ENCODE measurements around the gene NPPA. TPM values are rescaled to one million over a fixed set of nuclear protein-coding genes. Genes with fewer than 3 reads are reported as not detected.
A peak's percentile ranks its signal among the peaks of the same experiment; 100 is the strongest.

NPPA gene
- total and polyA plus RNA-seq, 9 of the 15 experiments (the other 6 are each of a cell fraction or from before 2014, with no cell fraction given), result not detected

DNA sequence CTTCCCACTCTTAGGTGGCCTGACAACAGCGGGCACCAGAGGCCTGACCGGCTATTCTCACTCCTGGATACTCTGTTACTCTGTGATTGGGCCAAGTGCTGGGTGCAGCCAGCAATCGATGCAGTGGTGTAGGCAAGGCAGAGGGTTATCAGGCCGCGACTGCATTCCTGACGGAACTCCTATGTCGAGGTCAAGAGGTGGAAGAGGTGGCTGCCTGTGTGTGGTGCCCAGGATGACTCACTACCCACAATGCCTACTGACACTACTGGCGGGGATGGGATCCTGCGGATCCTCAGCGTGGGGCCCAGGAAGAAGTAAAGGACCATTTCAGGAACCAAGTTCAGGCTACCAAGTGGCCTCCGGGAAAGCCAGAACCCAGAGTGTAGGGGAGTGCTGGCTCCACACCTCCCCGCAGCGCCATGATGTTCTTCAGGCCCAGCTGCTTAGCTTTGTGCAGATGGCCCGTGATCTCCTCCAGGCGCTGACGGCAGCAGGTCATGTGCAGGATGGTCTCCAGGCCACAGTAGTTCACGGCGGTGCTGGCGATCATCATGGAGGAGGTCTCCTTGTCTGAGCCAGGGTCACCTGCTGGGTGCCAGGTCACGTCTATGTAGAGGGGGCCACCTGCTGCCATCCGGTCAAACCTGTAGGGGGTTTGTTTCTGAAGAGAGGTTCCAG, 46.7 kb downstream of the NPPA start (continued):
- TF ChIP-seq, protein P1, sequence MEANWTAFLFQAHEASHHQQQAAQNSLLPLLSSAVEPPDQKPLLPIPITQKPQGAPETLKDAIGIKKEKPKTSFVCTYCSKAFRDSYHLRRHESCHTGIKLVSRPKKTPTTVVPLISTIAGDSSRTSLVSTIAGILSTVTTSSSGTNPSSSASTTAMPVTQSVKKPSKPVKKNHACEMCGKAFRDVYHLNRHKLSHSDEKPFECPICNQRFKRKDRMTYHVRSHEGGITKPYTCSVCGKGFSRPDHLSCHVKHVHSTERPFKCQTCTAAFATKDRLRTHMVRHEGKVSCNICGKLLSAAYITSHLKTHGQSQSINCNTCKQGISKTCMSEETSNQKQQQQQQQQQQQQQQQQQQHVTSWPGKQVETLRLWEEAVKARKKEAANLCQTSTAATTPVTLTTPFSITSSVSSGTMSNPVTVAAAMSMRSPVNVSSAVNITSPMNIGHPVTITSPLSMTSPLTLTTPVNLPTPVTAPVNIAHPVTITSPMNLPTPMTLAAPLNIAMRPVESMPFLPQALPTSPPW (CRISPR knock-in tag; IDR thresholded peaks at IDR 0.05), result no peak
- TF ChIP-seq TAF9B (IDR thresholded peaks at IDR 0.05; ENCODE audit: partially characterized antibody) (no peak), HDAC8 (tag; IDR thresholded peaks at IDR 0.05) (0 out of 2 replicates have a peak, but pooled peaks have one; percentile 35), HNRNPK (IDR thresholded peaks at IDR 0.05; ENCODE audit: low read depth, low read length, poor library complexity, severe bottlenecking) (no peak), POLR3G (IDR thresholded peaks at IDR 0.05; ENCODE audit: extremely low read depth, insufficient read length, insufficient replicate concordance) (no peak), POLR2A (conservative IDR thresholded peaks at IDR 0.05) (no peak), CHD1 (IDR thresholded peaks at IDR 0.05; ENCODE audit: low read length) (peak; percentile 78), RFX7 (CRISPR knock-in tag; IDR thresholded peaks at IDR 0.05) (no peak), GATA2 (CRISPR knock-in tag; IDR thresholded peaks at IDR 0.05) (no peak), TFAM (CRISPR knock-in tag; conservative IDR thresholded peaks at IDR 0.05) (no peak)
- TF ChIP-seq, protein P2, sequence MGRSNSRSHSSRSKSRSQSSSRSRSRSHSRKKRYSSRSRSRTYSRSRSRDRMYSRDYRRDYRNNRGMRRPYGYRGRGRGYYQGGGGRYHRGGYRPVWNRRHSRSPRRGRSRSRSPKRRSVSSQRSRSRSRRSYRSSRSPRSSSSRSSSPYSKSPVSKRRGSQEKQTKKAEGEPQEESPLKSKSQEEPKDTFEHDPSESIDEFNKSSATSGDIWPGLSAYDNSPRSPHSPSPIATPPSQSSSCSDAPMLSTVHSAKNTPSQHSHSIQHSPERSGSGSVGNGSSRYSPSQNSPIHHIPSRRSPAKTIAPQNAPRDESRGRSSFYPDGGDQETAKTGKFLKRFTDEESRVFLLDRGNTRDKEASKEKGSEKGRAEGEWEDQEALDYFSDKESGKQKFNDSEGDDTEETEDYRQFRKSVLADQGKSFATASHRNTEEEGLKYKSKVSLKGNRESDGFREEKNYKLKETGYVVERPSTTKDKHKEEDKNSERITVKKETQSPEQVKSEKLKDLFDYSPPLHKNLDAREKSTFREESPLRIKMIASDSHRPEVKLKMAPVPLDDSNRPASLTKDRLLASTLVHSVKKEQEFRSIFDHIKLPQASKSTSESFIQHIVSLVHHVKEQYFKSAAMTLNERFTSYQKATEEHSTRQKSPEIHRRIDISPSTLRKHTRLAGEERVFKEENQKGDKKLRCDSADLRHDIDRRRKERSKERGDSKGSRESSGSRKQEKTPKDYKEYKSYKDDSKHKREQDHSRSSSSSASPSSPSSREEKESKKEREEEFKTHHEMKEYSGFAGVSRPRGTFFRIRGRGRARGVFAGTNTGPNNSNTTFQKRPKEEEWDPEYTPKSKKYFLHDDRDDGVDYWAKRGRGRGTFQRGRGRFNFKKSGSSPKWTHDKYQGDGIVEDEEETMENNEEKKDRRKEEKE (IDR thresholded peaks at IDR 0.05; ENCODE audit: borderline replicate concordance in 1 of 2, control insufficient read depth in 1 of 2, low read depth in 2 of 2, low read length in 1 of 2), result no peak
- TF ChIP-seq, protein P3, sequence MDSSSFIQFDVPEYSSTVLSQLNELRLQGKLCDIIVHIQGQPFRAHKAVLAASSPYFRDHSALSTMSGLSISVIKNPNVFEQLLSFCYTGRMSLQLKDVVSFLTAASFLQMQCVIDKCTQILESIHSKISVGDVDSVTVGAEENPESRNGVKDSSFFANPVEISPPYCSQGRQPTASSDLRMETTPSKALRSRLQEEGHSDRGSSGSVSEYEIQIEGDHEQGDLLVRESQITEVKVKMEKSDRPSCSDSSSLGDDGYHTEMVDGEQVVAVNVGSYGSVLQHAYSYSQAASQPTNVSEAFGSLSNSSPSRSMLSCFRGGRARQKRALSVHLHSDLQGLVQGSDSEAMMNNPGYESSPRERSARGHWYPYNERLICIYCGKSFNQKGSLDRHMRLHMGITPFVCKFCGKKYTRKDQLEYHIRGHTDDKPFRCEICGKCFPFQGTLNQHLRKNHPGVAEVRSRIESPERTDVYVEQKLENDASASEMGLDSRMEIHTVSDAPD (CRISPR knock-in tag; IDR thresholded peaks at IDR 0.05), result no peak
- TF ChIP-seq, protein P4, sequence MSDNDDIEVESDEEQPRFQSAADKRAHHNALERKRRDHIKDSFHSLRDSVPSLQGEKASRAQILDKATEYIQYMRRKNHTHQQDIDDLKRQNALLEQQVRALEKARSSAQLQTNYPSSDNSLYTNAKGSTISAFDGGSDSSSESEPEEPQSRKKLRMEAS (CRISPR knock-in tag; IDR thresholded peaks at IDR 0.05), result peak; percentile 15; the same call in 1 of the 2 replicates
- TF ChIP-seq, protein P5, sequence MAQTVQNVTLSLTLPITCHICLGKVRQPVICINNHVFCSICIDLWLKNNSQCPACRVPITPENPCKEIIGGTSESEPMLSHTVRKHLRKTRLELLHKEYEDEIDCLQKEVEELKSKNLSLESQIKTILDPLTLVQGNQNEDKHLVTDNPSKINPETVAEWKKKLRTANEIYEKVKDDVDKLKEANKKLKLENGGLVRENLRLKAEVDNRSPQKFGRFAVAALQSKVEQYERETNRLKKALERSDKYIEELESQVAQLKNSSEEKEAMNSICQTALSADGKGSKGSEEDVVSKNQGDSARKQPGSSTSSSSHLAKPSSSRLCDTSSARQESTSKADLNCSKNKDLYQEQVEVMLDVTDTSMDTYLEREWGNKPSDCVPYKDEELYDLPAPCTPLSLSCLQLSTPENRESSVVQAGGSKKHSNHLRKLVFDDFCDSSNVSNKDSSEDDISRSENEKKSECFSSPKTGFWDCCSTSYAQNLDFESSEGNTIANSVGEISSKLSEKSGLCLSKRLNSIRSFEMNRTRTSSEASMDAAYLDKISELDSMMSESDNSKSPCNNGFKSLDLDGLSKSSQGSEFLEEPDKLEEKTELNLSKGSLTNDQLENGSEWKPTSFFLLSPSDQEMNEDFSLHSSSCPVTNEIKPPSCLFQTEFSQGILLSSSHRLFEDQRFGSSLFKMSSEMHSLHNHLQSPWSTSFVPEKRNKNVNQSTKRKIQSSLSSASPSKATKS (CRISPR knock-in tag; IDR thresholded peaks at IDR 0.05), result no peak
- TF ChIP-seq, protein P6, sequence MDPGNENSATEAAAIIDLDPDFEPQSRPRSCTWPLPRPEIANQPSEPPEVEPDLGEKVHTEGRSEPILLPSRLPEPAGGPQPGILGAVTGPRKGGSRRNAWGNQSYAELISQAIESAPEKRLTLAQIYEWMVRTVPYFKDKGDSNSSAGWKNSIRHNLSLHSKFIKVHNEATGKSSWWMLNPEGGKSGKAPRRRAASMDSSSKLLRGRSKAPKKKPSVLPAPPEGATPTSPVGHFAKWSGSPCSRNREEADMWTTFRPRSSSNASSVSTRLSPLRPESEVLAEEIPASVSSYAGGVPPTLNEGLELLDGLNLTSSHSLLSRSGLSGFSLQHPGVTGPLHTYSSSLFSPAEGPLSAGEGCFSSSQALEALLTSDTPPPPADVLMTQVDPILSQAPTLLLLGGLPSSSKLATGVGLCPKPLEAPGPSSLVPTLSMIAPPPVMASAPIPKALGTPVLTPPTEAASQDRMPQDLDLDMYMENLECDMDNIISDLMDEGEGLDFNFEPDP (CRISPR knock-in tag; IDR thresholded peaks at IDR 0.05), result no peak

All from K562 (cell line).